Breast epithelium (tissue), 3 donors: Measurements from ENCODE around the gene CRNKL1.

Source experiments
- CTCF ChIP-seq, 3 donors: fragments of 450-650 bp; IDR thresholded peaks; one replicate each; pipeline ENCODE4 v1.5.1; 2016 to 2017; ENCODE audit warnings: antibody characterized with exemption in 3 of 3, mild to moderate bottlenecking in 3 of 3, moderate library complexity in 3 of 3
- POLR2A ChIP-seq: fragments of 450-650 bp; IDR thresholded peaks from one replicate; pipeline ENCODE4 v1.6.1; 2016; ENCODE audit warnings: antibody characterized with exemption, mild to moderate bottlenecking, moderate library complexity
- POLR2AphosphoS5 ChIP-seq, 3 donors: sonication (generic); formaldehyde crosslinking; IDR thresholded peaks; one replicate each; pipeline ENCODE4 v1.6.1; 2017; ENCODE audit warnings: antibody characterized with exemption in 3 of 3

GRCh38 chr20:19991308-19991707 lies 61.0 kb downstream of the CRNKL1 start:
- TF ChIP-seq CTCF (IDR thresholded peaks at IDR 0.05): no peak
- no peak for TF ChIP-seq POLR2A
- no peak for TF ChIP-seq POLR2AphosphoS5 (IDR thresholded peaks at IDR 0.05)
